Bronchial epithelial cell (primary cell): ENCODE data around the gene ACP7. TPM values are rescaled to one million over a fixed set of nuclear protein-coding genes. Genes with fewer than 3 reads are reported as not detected.

Source experiments
- DNase-seq: peaks from one replicate; pipeline ENCODE4 v3.0.0-alpha.2; 2010; ENCODE audit warnings: low read depth
- FAIRE-seq: peaks from 2 replicates; lab custom pipeline; 2011; peaks lifted over from hg19 to GRCh38; lab: Jason Lieb, UNC
- H3K27me3 ChIP-seq: 2 replicates; pipeline ENCODE4 v1.5.1; 2011; ENCODE audit warnings: low read length; ENCODE audit not compliant: control insufficient read depth, insufficient read depth
- H3K36me3 ChIP-seq: 2 replicates; pipeline ENCODE4 v1.5.1; 2011; ENCODE audit warnings: low read length; ENCODE audit not compliant: control insufficient read depth, insufficient read depth
- H3K4me3 ChIP-seq: 2 replicates; pipeline ENCODE4 v1.5.1; 2011; ENCODE audit warnings: mild to moderate bottlenecking, low read depth, low read length, control low read depth
- CTCF ChIP-seq: IDR thresholded peaks from 2 replicates; pipeline ENCODE4 v1.5.1; 2011; ENCODE audit warnings: mild to moderate bottlenecking, moderate library complexity, low read length, control low read depth, inconsistent platforms; ENCODE audit not compliant: insufficient read depth, severe bottlenecking
- total RNA-seq: library from RNA; depleted of rRNA; stranded (reverse); fragments of >200 nt; gene quantifications from 2 replicates; pipeline ENCODE4 v1.2.1, GENCODE V29; 2014

Gene ACP7
- total RNA-seq, 1 donor from 2014 or later, result 0.53 TPM

DNA sequence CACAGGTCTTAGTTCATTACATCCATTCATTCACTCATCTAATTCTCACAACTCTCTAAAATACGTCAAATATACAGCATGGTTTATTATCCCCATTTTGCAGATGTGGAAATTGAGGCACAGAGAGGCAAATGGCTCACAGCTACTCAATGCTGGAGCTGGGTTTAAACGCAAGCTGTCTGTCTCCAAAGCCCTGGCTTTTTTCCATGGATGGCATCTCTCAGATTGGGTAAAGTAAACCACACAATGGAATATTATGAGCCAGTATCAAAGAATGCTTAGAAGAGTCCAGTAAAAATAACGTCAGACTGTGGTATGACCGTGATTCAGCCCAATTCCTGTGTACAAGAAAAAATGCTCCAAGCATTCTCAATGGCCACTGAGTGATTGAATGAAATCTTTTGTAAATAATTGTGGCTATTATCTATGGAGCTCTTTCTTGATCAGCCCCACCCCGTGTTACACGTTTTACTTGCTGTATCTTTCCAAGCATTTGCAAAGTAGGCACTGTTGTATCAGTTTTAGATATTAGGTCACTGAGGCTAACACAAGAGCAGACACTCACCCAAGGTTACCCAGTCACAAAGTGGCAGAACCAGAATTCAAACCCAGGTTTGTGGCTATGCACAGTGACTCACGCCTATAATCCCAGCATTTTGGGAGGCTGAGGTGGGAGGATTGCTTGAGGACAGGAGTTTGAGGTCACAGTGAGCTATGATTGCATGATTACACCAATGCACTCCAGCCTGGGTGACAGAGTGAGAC, 5.5 kb upstream of the ACP7 start:
- FAIRE-seq (no peak), DNase-seq (peak; percentile 98)
- Histone ChIP-seq H3K36me3 (no peaks in the 10 kb centered on the region), H3K4me3 (no peak overlapping the region), H3K27me3 (no peaks in the 10 kb centered on the region)
- no peak for TF ChIP-seq CTCF

DNA sequence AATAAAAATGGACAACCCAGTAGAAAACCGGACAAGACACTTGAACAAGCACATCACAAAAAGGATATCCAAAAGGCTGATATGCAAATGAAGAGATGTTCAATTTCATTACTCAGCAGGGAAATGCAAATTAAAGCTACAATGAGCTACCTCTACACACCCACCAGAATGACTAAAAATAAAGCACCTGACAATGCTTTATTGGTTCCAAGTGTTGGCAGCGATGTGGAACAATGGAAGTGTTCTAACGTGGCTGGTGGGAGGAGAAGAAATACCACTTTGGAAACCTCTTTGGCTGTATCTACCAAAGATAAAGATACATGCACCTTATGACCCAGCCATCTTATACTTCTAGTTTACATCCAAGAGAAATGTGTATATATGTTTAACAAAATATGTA, 3.7 kb upstream of the ACP7 start:
- no peaks in the 10 kb centered on the region for H3K36me3 ChIP-seq
- TF ChIP-seq CTCF, result no peak
- DNase-seq (peak; percentile 21), FAIRE-seq (no peak)
- H3K4me3 ChIP-seq, result no peak overlapping the region
- H3K27me3 ChIP-seq, result no peaks in the 10 kb centered on the region

DNA sequence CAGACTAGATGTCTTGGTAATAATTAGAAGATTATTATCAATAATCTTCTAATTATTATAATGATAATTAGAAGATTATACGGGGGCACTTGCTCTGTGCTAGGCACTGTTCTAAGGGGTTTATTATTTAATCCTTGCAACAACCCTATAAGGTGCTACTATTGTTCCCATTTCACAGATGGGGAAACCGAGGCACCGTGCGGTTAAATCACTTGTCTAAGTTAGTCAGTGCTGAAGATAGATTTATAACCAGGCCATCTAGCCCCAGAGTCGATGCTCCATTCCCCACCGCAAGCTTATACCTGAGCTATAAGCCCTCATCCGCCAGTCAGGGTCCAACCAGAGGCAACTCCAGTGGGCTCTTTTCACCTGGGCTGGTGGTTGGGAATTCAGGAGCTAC, 2.0 kb upstream of the ACP7 start:
- FAIRE-seq (no peak), DNase-seq (no peak)
- Histone ChIP-seq H3K36me3 (no peaks in the 10 kb centered on the region), H3K27me3 (no peaks in the 10 kb centered on the region), H3K4me3 (no peak overlapping the region)
- no peak for TF ChIP-seq CTCF

- Histone ChIP-seq H3K27me3 (no peaks in the 10 kb centered on the region), H3K4me3 (peak overlapping the region; percentile 49), H3K36me3 (no peaks in the 10 kb centered on the region)
- DNase-seq, result peak; percentile 38
- TF ChIP-seq CTCF, result no peak
- no peak for FAIRE-seq
Measured at GRCh38 chr19:39082745-39083598, 1.2 kb upstream of the ACP7 start.

DNA sequence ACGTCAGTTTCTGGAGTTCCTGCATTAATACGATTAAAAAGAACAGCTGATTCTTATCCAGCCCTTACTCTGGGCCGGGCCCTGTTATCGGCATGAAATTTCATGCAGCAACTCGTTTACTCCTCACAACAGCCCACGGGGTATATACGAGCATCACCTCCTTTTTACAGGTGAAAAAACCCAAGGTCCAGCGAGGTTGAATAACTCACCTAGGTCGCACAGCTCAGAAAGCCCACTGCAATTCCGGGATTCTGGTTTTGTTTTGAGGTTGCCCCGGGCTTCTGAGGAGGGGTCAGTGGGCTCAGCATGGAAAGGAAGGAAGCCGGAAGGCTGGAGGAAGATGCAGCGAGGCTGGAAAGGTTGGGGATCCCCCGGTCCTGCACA, 577 bp upstream of the ACP7 start:
- Histone ChIP-seq H3K4me3 (peak overlapping the region; percentile 49), H3K27me3 (no peaks in the 10 kb centered on the region), H3K36me3 (no peaks in the 10 kb centered on the region)
- DNase-seq (peak; percentile 35), FAIRE-seq (no peak)
- no peak for TF ChIP-seq CTCF
